ENCODE data around the gene ALKAL2. TPM values are rescaled to one million over a fixed set of nuclear protein-coding genes. Genes with fewer than 3 reads are reported as not detected.

ALKAL2 gene
- total and polyA plus RNA-seq, 9 of the 15 experiments (the other 6 are each of a cell fraction or from before 2014, with no cell fraction given), result not detected

- TF ChIP-seq ZBTB43 (CRISPR knock-in tag; IDR thresholded peaks at IDR 0.05) (no peak), CXXC5 (CRISPR knock-in tag; IDR thresholded peaks at IDR 0.05) (no peak), SRF (CRISPR knock-in tag; IDR thresholded peaks at IDR 0.05) (peak; percentile 58 to 95; a peak in 3 of 4 replicates), NR2F6 (CRISPR knock-in tag; IDR thresholded peaks at IDR 0.05) (no peak), CBFA2T2 (conservative IDR thresholded peaks at IDR 0.05) (no peak), NR4A1 (CRISPR knock-in tag; IDR thresholded peaks at IDR 0.05) (no peak), NR4A1 (tag; IDR thresholded peaks at IDR 0.05) (0 out of 2 replicates have a peak, but pooled peaks have one; percentile 50), NCOA2 (IDR thresholded peaks at IDR 0.05; ENCODE audit: partially characterized antibody in 2 of 2) (no peak), ZBTB12 (CRISPR knock-in tag; IDR thresholded peaks at IDR 0.05) (no peak), FOXJ2 (tag; IDR thresholded peaks at IDR 0.05) (0 out of 2 replicates have a peak, but pooled peaks have one; percentile 18), ZNF175 (CRISPR knock-in tag; IDR thresholded peaks at IDR 0.05; ENCODE audit: low read depth) (0 out of 2 replicates have a peak, but pooled peaks have one; percentile 35), PREB (CRISPR knock-in tag; IDR thresholded peaks at IDR 0.05) (no peak), ZBTB9 (CRISPR knock-in tag; IDR thresholded peaks at IDR 0.05) (no peak), TAF1 (IDR thresholded peaks at IDR 0.05; ENCODE audit: control insufficient read depth, extremely low read depth, insufficient read depth, low read length, severe bottlenecking) (no peak), KLF1 (tag; IDR thresholded peaks at IDR 0.05) (peak; percentile 62; the same call in 1 of the 2 replicates), NR3C1 (CRISPR knock-in tag; IDR thresholded peaks at IDR 0.05) (no peak), GATAD2B (IDR thresholded peaks at IDR 0.05; ENCODE audit: borderline replicate concordance) (no peak), ZBTB8A (IDR thresholded peaks at IDR 0.05; ENCODE audit: partially characterized antibody) (no peak), ZNF23 (CRISPR knock-in tag; IDR thresholded peaks at IDR 0.05) (no peak), ZFP36 (IDR thresholded peaks at IDR 0.05; ENCODE audit: low read depth, low read length, partially characterized antibody) (no peak), ETS1 (conservative IDR thresholded peaks at IDR 0.05; ENCODE audit: control insufficient read depth, low read depth, low read length) (no peak)
Measured at GRCh38 chr2:253202-253638, 34.7 kb downstream of the ALKAL2 start (continued).
